GM12872 (cell line): ENCODE measurements around the gene HS3ST2.

Experiments used
- TF ChIP-seq, protein P1 (sequence below): IDR thresholded peaks from 3 replicates; pipeline ENCODE4 v1.5.1; 2011; ENCODE audit warnings: low read depth, mild to moderate bottlenecking, low read length, moderate library complexity; ENCODE audit not compliant: insufficient read depth

HS3ST2 gene

DNA sequence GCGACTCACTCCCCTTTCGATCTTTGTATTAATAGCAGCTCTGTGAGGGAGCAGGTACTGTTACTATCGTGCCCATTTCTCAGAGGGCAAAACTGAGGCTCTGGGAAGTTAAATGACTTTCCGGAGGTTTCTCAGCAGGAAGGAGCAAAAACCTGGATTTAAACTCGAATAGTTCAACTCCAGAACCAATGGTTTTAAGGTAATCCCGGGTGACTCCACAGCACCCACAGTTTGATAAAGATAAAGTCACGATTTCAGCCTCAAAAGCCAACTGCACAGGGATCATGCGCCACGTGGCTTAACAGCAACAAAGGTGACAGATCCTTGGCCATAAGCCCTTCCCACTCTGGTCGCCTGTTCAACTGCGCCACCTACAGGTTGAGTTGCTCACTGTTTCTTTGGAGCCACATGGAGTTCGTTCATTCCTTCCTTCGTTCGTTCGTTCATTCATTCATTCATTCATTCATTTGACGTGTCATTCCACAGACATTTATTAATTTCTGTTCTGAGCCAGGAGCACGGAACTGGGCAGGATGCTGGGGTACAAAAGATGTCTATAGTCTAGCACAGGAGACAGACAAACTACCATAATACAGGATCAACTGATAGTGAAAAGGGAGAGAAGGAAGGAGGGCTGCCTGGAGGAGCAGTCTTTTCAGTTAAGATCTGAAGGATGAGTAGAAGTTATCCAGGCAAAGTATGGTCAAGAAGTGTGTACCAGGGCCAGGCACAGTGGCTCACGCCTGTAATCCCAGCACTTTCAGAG is 134.8 kb downstream of the HS3ST2 start:
- TF ChIP-seq, protein P1, sequence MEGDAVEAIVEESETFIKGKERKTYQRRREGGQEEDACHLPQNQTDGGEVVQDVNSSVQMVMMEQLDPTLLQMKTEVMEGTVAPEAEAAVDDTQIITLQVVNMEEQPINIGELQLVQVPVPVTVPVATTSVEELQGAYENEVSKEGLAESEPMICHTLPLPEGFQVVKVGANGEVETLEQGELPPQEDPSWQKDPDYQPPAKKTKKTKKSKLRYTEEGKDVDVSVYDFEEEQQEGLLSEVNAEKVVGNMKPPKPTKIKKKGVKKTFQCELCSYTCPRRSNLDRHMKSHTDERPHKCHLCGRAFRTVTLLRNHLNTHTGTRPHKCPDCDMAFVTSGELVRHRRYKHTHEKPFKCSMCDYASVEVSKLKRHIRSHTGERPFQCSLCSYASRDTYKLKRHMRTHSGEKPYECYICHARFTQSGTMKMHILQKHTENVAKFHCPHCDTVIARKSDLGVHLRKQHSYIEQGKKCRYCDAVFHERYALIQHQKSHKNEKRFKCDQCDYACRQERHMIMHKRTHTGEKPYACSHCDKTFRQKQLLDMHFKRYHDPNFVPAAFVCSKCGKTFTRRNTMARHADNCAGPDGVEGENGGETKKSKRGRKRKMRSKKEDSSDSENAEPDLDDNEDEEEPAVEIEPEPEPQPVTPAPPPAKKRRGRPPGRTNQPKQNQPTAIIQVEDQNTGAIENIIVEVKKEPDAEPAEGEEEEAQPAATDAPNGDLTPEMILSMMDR, result peak; percentile 85

DNA sequence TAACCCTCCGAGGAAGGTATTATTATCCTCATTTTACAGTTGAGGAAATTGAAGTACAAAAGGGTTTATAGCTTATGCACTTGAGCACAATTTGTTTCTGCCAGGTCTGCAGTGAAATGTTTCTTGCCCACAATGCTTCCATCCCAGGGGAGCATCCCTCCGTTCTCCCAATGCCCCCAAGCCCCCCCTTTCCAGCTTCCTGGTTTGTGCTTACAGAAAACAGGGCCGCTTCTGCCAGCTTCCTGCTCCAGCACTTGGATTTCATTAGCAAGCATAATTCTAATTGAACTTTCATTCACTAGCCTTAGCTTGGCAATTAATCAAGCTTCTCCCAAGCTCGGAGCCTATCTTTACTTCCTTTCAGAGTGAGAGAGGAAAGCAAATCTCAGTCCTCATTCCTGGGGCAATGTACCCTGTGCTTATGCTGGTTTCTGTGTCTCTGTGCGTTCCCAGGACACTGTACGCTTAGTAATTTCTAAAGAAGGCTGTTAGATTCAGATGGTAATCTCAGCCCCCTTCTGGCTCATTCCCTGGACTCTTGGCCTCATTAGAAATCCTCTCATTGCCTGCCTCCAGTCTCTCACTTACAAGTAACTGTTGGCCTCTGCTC is 141.6 kb downstream of the HS3ST2 start:
- TF ChIP-seq, protein P1, result no peak

DNA sequence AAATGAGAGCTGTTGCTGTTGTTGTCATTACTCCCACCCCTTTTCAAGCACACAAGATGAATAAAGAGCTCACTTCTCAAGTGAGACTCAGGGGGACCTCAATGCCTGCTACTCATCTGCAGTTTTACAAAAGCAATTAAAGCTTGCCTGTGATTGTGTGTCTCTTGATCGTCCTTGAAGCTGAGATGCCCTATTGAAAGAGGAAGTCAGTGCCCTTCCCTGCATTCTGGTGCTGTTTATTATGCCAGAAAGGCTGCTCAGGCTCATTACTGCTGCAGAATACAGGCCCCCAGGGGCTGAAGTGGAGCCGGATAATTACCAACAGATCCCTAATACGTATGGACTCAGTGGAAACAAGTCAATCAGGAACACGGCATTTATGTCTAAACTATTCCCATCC is 147.2 kb downstream of the HS3ST2 start:
- TF ChIP-seq, protein P1, result no peak

DNA sequence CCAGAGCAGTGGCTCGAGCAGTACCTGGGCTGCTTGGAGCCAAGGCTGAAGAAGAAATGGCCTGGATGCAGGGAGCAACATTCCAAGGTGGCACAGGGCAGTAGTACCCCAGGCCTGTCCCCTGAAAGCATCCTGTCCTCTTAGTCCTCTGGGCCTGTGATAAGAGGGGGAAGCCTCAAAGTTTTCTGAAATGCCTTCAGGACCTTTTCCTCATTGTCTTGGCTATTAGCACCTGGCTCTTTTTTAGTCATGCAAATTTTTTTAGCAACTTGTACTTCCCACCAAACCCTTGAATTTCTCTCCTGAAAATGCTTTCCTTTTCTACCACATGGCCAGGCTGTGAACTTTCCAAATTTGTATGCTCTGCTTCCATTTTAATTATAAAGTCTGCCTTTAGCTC is 148.9 kb downstream of the HS3ST2 start:
- TF ChIP-seq, protein P1, result no peak
